ENCODE measurements around the gene TRIO.

GRCh38 chr5:14442536-14442935, 299.4 kb downstream of the TRIO start:
- TF ChIP-seq EZH2phosphoT487 (IDR thresholded peaks at IDR 0.05; ENCODE audit: borderline replicate concordance) (no peak), CTCF (IDR thresholded peaks at IDR 0.05 in 2 of 3, conservative IDR thresholded peaks at IDR 0.05 in 1 of 3; ENCODE audit: borderline replicate concordance in 1 of 3, insufficient read depth in 1 of 3, low read depth in 2 of 3, low read length in 2 of 3) (no peak), JUND (IDR thresholded peaks at IDR 0.05) (no peak), ATF3 (IDR thresholded peaks at IDR 0.05) (no peak), YY1 (IDR thresholded peaks at IDR 0.05; ENCODE audit: extremely low read depth, insufficient replicate concordance, low read depth, low read length) (no peak), POLR2AphosphoS5 (IDR thresholded peaks at IDR 0.05; ENCODE audit: low read depth, low read length) (no peak), POLR2A (IDR thresholded peaks at IDR 0.05; ENCODE audit: borderline replicate concordance, extremely low read depth, insufficient read depth, insufficient read length) (no peak), EGR1 (IDR thresholded peaks at IDR 0.05; ENCODE audit: low read depth) (no peak), MAX (IDR thresholded peaks at IDR 0.05) (no peak), SRF (IDR thresholded peaks at IDR 0.05; ENCODE audit: low read depth) (no peak)

Data from HCT116 (cell line).